Left ventricle myocardium superior (tissue), 1 donor: ENCODE data around the gene RECQL. TPM values are rescaled to one million over a fixed set of nuclear protein-coding genes. Genes with fewer than 3 reads are reported as not detected.

Experiments used
- ATAC-seq: fragments of 200-7000 bp; cut with Tn5 transposase; one replicate; pipeline ENCODE4 v1.9.1; 2020; ENCODE audit warnings: mild to moderate bottlenecking, moderate library complexity
- DNase-seq: peaks from one replicate; pipeline ENCODE4 v3.0.0-alpha.2; 2020
- intact Hi-C: fragments of 100-400 bp; cut with micrococcal nuclease; formaldehyde crosslinking; loops from one replicate; pipeline ENCODE4 v1.11.0; 2022
- long read RNA-seq: library from polyadenylated mRNA; unstranded; transcript quantifications from one replicate; pipeline ENCODE4 v2.0.0, GENCODE V29; 2021
- total RNA-seq: library from RNA; stranded (reverse); fragmentation: NEBNext Ultra II Directional; extraction: Animal tissue kit (Norgen Biotek cat#: 25700); gene quantifications from one replicate; pipeline ENCODE4 v1.2.1, GENCODE V29; 2021
- donor health status: DM: no; HTN: yes; CAD: no; lungs with severe emphysema.

Gene RECQL, protein sequence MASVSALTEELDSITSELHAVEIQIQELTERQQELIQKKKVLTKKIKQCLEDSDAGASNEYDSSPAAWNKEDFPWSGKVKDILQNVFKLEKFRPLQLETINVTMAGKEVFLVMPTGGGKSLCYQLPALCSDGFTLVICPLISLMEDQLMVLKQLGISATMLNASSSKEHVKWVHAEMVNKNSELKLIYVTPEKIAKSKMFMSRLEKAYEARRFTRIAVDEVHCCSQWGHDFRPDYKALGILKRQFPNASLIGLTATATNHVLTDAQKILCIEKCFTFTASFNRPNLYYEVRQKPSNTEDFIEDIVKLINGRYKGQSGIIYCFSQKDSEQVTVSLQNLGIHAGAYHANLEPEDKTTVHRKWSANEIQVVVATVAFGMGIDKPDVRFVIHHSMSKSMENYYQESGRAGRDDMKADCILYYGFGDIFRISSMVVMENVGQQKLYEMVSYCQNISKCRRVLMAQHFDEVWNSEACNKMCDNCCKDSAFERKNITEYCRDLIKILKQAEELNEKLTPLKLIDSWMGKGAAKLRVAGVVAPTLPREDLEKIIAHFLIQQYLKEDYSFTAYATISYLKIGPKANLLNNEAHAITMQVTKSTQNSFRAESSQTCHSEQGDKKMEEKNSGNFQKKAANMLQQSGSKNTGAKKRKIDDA
- 21.4 TPM for total RNA-seq
- long read RNA-seq, transcript RECQL-204 (15 exons, 3,702 nt), result major isoform, 15 of 55 reads
- long read RNA-seq, transcript RECQL-203 (16 exons, 2,572 nt), result minor isoform, 8 of 55 reads
- long read RNA-seq, partial matches to known transcripts, result 7 of 55 reads
- long read RNA-seq, other reads (novel, unspliced or antisense), result 25 of 55 reads

DNA sequence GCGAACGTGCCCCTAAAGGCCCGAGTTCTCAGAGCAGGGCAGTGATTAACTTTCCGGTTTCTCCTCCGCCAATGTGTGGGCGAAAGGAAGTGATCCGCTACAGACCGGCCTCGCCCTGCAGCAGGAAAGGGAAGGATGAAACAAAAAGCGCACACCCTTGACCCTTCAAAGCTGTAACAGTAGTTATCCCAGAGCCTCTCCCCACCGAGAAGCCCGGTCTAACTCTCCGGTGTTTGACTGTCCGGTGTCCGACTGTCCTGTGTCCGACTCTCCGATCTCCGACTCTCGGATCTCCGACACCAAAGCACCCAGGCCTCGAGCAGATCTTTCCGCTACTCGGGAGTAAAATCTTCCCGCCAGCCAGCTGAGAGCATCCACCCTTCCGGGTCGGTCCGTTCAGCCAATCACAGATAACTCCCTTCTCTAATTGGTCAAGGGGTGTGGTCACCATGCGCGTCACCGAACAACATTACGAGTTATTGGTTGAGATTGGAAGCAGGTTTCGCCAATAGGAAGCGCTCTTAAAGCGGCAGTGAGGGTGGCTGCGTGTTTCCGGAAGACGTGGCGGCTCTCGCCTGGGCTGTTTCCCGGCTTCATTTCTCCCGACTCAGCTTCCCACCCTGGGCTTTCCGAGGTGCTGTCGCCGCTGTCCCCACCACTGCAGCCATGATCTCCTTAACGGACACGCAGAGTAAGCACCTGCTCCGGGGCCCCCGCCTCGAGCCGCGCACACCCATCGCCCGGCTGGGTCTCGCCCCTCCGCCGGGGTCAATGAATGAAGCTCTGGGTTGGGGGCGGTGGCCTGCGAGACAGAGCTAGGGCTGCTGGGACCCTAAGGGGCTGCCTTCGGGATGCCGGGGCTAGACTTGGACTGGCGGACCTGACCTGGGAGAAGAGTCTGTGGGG lies at the start of gene RECQL, which contains the start of gene GOLT1B:
RECQL (minus strand) TSS at position 378 of the 906 bp plus-strand sequence. CDS start 2,065 bp downstream, outside the sequence.
GOLT1B (plus strand) TSS at position 532 of the 906 bp plus-strand sequence; CDS start at position 667, 135 bp downstream.
- DNase-seq (peak; percentile 89), ATAC-seq (peak; percentile 99)
- intact Hi-C loops, result no loop called here

DNA sequence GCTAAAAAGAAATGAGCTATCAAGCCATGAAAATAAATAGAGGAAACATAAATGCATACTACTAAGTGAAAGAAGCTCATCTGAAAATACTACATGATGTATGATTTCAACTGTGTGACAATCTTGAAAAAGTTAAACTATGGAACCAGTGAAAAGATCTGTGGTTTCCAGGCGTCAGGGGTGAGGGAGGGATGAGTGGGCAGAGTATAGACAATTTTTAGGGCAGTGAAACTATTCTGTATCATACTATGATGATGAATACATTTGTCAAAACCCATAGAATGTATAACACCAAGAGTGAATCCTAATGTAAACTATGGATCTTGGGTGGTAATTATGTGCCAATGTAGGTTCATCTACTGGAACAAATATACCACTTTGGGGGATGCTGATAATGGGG lies 46.0 kb upstream of the RECQL start:
- intact Hi-C loops, result no loop called here
- no peak for DNase-seq
- ATAC-seq, result no peak

DNA sequence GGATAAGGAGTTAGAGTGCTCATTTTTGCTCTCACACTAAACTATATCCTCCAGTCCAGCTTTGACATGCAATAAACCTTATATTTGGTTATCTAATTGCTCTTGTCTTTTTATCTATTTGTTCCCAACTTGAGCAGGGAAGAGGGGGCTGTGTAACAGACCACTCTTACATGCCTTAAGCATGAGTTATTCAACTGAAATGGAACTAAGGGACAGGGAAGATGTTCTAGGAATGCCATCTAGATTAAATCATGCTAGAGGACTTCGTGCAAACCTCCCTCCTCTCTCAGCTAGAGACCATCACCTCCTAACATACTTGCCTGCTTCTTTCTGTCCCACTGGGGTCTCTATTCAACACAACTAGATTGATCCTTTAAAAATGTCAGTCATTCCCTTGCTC lies 45.3 kb upstream of the RECQL start:
- intact Hi-C loops, result no loop called here
- no peak for DNase-seq
- ATAC-seq, result no peak

DNA sequence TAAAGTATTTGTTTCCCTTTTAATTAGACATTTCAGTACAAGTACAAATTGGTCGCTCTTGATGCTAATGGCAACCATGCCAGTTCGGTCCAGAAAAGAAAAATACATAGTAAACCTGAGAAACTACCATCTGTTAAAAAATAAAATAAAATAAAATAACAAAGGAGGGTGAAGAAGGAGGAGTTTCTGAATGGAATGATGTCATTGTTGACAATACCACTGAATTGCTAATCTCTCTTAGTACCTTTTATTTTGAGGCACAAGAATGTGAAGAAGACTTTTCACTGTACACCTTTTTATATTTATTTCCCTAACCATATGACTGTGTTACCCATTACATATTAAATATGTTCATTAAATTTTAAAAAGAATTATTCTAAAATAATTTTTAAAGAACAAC lies 44.1 kb upstream of the RECQL start:
- intact Hi-C loops, result no loop called here
- DNase-seq (no peak), ATAC-seq (no peak)

DNA sequence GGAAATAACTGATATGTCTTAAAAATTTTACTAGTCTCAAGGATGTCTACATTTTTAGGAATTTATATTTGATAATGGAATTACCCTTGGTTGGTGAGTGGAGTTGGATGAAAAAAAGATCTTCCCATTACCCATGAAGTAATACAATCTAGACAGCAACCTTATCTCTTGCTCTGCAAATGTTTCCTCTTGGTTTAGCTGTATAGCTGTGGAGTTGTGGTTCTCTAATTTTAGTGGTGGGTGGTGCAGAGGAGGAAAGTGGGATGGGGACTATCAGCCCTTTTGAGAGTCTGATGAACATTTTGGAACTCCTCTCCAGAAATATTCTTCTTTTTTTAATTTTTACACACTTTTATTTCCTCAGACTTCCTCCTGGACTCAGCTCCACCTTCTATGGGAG lies 41.7 kb upstream of the RECQL start:
- intact Hi-C loops, result no loop called here
- DNase-seq, result no peak
- no peak for ATAC-seq

DNA sequence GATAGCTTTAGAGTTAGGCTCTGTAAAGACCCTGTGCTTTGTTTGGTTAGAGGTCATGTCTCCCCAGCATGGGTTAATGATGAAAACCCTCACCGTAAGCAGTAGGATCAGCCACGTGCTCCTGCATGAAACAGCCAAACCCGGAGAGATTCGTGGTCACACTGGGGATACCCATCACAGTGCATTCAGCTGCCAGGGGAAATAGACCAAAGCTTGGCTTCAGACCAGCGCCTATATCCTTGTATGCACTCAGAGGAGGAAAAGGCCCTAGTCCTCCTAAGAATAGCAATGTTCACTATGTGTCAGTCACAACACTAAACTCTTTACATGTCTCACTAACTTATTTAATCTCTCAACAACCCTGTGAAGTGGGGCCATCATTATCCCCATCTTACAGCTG lies 41.0 kb upstream of the RECQL start:
- ATAC-seq, result peak; percentile 87
- intact Hi-C loops, result no loop called here

DNA sequence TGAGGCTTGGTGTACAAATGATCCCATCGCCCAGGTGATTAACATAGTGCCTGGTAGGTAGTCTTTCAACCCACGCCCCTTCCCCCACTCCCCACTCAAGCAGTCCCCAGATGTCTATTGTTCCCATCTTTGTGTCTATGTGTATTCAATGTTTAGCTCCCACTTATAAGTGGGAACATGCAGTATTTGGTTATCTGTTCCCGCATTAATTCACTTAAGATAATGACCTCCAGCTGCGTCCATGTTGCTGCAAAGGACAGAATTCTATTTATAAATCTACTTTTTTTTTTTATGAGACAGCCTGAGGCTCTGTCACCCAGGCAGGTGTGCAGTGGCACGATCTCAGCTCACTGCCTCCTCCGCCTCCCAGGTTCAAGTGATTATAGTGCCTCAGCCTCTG lies 40.3 kb upstream of the RECQL start:
- intact Hi-C loops, result no loop called here
- ATAC-seq, result peak; percentile 68
- DNase-seq, result no peak

More for the DNA sequence above, 41.0 kb upstream of the RECQL start:
- no peak for DNase-seq

DNA sequence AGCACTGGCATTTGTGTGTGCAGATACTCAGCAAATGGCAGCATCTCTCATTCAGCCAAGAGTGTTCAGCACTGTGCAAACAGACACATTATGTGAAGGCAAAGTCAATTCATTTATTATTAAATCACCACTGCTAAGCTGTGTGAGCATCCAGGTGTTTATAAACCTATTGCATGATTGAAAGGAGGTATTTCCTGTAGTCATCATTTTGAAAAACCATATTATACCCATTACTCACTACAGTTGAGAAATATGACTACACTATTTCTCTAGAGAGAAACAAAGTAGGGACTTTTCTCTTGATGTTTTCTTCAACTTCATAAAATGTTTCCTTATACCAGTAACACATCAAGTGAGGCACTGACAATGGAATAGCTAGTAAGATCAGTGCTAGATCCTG lies 38.4 kb upstream of the RECQL start:
- intact Hi-C loops, result no loop called here
- DNase-seq (no peak), ATAC-seq (no peak)

DNA sequence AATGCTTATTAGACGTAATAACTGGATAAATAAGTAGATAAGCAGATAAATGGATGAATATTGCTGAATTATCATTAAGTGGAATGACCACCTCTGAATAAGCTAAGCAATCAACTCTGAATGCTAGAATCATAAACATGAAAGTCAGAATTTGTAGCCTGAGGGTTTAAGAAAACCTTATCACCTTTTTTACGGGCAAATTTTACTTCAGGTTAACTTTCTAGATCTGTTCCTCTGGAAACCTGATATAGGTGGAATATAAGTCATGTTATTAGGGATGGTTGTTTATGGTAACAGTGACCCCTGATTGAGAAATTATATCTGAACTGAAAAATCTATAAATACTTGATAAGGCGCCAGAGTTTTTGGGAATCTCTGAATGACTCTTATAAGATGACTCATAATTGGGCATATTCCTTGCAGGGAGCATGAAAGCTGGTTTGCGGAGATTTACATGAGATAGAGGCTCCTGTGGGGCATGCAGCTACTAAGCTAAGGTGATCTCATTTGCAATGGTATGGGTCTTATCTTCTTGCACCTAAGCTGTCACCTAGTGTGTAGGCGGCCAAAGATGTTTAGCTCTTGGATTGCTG lies 36.7 kb upstream of the RECQL start:
- ATAC-seq (no peak), DNase-seq (no peak)
- intact Hi-C loops, result no loop called here

DNA sequence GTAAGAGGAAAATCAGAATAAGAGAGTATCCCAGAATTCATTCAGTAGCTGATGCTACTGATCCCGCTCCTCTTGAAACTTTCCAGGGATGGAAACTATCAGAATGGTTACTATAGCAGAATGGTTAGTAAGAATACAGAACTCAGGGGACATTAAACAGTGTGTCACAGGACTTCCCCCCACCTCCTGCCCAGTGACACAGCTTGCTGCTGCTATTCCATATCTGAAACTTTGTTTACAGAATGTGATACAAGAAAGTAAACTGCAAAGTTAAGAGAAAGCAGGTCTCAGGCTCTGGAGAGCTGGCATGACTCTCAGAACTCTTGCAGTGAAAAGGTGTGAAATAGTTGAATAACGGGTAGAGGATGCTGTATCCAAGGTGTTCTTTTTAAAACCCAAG lies 28.0 kb upstream of the RECQL start:
- intact Hi-C loops, result no loop called here
- DNase-seq, result no peak
- ATAC-seq, result no peak

DNA sequence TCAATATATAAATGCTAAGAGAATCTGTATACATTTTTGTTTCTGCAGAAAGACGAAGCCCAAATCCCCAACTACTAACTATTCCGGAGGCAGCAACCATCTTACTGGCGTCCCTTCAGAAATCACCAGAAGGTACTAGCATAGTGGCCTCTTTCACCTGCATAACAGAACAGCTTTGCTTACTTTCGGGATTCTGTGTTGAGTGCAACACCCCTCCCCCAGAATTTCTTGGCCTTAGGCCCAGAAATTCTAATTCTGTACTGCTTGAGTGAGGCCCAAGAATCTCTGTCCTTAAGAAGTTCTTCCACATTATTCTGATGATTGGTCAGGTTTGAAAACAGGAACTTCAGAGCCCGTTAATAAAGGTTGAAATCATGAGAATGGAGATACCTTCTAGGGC lies 27.5 kb upstream of the RECQL start:
- ATAC-seq, result peak; percentile 68
- no peak for DNase-seq
- intact Hi-C loops, result no loop called here

DNA sequence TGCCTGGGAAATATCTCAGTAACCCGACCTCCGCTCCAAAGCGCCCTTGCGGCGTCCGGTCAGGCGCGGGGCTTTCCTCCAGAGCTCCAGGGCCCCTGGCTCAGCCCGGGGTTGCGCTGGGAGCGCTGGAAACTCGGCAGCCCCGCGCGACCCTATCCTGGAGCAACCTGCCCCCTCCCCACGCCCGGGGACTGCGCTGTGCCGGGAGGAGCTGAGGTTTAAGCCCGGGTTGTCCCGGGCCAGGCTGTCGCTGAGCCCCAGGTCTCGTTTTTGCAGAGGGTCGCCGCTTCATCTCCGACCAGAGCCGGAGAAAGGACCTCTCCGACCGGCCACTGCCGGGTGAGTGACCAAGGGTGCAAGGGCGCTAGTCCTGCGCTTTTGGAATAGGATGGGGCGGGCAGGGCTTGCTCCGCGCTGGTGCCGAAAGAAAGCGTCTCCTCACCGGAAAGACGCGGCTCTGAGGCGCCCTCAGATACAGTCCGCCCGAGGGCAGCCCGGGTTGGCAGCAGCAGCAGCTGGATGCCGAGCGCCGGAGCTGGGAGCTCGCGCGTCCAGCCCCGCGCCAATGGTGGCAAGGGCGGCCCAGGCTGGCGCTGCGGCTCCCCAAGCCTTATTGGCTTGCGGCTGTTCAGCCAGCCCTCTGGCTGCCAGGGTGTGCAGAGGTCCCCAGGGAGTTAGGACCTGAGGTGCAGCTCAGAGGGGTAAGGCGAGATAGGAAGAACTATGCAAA lies 26.2 kb upstream of the RECQL start:
- DNase-seq, result peak; percentile 82
- intact Hi-C loops, result no loop called here
- peak; percentile 96 for ATAC-seq

DNA sequence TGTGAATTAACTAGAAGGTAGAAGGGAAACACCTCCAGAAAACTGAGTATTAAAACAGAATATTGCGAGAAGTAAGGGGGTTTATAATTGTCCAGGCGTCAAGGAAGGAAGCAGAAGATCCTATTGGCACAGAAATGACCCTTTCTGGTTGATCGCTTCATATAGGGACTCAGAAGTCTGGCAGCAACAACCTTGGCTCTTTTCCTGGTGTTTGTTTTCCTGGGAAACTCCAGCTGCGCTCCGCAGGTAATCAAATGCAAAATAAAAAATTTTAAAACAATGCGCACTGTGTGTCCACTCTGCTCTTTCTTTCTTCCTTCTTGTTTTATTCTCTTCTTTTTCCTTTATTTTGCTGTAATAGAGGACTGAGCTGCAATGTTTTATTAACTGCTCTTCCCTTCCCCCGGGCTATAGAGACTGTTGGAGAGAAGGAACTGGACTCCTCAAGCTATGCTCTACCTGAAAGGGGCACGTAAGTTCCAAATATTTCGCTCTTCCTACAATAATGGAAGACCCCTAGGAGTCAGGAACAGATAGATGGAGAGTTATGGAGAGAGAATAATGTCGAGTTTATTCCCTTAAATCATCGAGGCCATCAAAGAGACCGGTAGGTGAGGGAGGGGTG lies 25.4 kb upstream of the RECQL start:
- DNase-seq (no peak), ATAC-seq (peak; percentile 2)
- intact Hi-C loops, result no loop called here

DNA sequence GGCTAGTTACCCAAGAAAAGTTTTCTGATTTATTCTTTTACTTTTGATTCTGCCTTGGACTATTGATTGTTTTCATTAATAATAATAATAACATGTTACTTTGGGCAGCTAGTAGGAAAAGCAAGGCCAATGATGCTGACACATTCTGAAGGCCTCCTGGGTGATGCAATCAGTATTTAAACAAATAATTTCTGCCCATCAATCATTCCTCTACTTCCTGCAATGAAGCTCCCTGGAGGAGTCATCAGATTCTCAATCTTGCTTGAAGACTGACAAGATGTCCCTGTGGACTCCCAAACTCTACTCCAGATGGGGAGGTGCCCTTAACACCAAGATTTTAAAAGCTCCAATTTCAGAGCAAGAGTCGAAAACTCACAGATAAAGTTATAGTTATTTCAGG lies 24.6 kb upstream of the RECQL start, which contains the start of gene SPX:
SPX (plus strand) TSS at position 244 of the 400 bp plus-strand sequence. CDS start 177 bp downstream, outside the sequence.
- DNase-seq (no peak), ATAC-seq (no peak)
- intact Hi-C loops, result no loop called here

DNA sequence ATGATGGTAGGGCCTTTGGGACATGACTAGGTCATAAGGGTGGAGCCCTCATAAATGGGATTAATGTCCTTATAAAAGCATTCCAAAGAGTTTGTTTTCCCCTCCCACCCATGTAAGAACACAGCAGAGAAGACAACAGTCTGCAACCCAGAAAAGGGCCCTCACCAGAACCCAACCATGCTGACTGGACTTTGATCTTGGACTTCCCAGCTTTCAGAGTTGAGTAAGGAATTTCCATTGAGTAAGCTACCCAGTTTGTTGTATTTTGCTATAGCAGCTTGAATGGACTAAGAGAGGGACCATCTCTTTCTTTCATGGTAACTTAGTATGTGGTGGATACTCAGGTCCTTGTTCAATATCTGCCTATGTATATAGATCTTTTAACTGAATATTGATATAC lies 21.7 kb upstream of the RECQL start:
- DNase-seq, result no peak
- no peak for ATAC-seq
- intact Hi-C loops, result no loop called here

DNA sequence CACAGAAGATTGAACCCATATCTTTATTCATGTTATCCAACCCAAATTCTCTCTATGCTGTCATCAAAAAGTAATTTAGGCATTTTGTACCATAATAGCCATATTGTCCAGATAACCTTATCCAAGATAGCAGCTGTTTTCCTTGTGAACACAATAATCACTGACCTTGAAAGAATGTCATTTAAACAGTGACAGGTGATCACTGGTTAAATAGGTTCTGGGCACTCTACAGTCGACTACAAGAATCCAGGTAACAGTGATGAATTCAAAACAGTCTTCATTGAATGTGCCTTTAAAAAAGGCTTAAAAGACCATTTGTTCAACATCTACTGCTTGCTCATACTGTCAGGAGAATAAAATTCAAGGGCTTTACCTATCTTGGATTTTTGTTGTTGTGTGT lies 20.1 kb upstream of the RECQL start:
- DNase-seq (no peak), ATAC-seq (no peak)
- intact Hi-C loops, result no loop called here

DNA sequence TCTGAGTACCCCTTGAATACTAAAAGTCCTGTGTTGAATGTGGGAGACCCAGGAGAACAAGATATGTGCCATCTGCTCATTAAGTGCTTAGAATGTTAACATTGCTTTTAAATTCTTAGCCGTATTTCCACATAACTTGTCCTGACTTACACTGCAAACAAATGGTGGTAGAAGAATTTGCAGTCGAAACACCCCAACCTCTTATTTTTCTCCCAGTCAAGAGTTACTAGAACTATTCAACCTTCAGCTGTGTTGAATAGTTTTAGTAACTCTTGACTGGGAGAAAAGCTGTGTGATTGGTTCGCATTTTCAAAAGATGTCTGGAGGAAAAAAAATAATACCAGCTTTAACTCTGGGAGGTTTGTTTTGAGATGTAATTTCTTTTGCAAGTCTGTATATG lies 17.0 kb upstream of the RECQL start:
- ATAC-seq, result no peak
- intact Hi-C loops, result no loop called here
- DNase-seq, result no peak

DNA sequence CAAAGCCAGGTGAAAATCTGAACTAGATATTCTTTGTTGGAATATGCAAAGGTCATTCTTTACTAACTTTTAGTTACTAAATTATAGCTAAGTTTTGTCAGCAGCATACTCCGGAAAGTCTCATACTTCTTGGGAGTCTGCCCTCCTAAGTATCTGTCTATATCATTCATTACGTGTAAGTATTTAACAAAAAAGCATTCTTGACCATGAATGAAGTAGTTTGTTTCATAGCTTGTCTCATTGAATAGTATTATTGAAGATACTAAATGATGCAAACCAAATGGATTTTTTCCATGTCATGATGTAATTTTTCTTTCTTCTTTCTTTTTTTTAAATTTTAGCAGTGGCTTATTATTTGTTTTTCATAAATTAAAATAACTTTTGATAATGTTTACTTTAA lies 14.8 kb upstream of the RECQL start:
- ATAC-seq (no peak), DNase-seq (no peak)
- intact Hi-C loops, result no loop called here
